Lower lobe of right lung (tissue), 2 donors: Measurements from ENCODE around the gene TOP2A. TPM values are rescaled to one million over a fixed set of nuclear protein-coding genes. Genes with fewer than 3 reads are reported as not detected.
"Not testable (repeated sequence)": the region's sequence is repeated elsewhere in the genome, so short reads cannot be mapped to it uniquely, and the experiment has no call there.

Experiments used
- ATAC-seq, 2 donors: fragments of 200-7000 bp; cut with Tn5 transposase; one replicate each; pipeline ENCODE4 v1.9.1; 2020 to 2022; ENCODE audit warnings: mild to moderate bottlenecking in 2 of 2, moderate library complexity in 2 of 2
- DNase-seq: peaks from one replicate; pipeline ENCODE4 v3.0.0-alpha.2; 2020
- H3K27ac ChIP-seq: fragments of 200-600 bp; one replicate; pipeline ENCODE4 v1.8.0; 2022
- H3K27me3 ChIP-seq: fragments of 200-600 bp; one replicate; pipeline ENCODE4 v1.8.0; 2022; ENCODE audit warnings: low read depth
- H3K36me3 ChIP-seq: fragments of 200-600 bp; one replicate; pipeline ENCODE4 v1.8.0; 2022; ENCODE audit warnings: mild to moderate bottlenecking
- H3K4me1 ChIP-seq: fragments of 200-600 bp; one replicate; pipeline ENCODE4 v1.8.0; 2022
- H3K4me3 ChIP-seq: fragments of 200-600 bp; one replicate; pipeline ENCODE4 v1.8.0; 2022; ENCODE audit warnings: mild to moderate bottlenecking
- H3K9me3 ChIP-seq: fragments of 200-600 bp; one replicate; pipeline ENCODE4 v1.8.0; 2022
- CTCF ChIP-seq: fragments of 200-600 bp; IDR thresholded peaks from one replicate; pipeline ENCODE4 v1.8.0; 2022; ENCODE audit warnings: antibody characterized with exemption, mild to moderate bottlenecking
- intact Hi-C: fragments of 100-400 bp; cut with DNase I; formaldehyde crosslinking; loops from one replicate; pipeline ENCODE4 v1.11.0; 2022
- total RNA-seq: library from RNA; stranded (reverse); fragmentation: NEBNext Ultra II Directional; extraction: Animal tissue kit (Norgen Biotek cat#: 25700); gene quantifications from one replicate; pipeline ENCODE4 v1.2.1, GENCODE V29; 2021
- donor health status: DM: no; HTN: yes; CAD: no; lungs with severe emphysema.

The TOP2A gene
- total RNA-seq, 1 donor from 2014 or later: 6.7 TPM

GRCh38 chr17:40419559-40420331 is 2.0 kb upstream of the TOP2A start:
- TF ChIP-seq CTCF: no peak
- ATAC-seq: peak in 1 of 2 donors; percentile 12
- Histone ChIP-seq H3K4me1 (peaks cover 29% of the 10 kb centered on the region), H3K27ac (peak overlapping the region; percentile 37), H3K4me3 (no peak overlapping the region), H3K36me3 (no peaks in the 10 kb centered on the region), H3K9me3 (no peaks in the 10 kb centered on the region), H3K27me3 (no peaks in the 10 kb centered on the region)
- intact Hi-C loops: loop anchor here (10.0 kb wide), 1 partner anchor 115 kb away; the partner anchor contains the start of gene RARA
- DNase-seq: no peak

DNA sequence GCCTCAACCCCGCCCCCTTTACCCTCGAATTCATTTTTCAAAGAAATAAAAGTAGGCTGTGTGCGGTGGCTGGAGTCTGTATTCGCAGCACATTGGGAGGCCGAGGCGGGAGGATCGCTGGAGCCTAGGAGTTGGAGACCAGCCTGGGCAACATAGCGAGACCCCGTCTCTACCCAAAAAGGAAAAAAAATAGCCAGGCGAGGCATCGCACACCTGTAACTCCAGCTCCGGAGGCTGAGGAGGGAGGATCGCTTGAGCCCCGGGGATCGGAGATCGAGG is 671 bp upstream of the TOP2A start:
- Histone ChIP-seq H3K27ac (peak overlapping the region; percentile 41), H3K36me3 (no peaks in the 10 kb centered on the region), H3K4me3 (peak overlapping the region; percentile 64), H3K9me3 (no peaks in the 10 kb centered on the region), H3K27me3 (no peaks in the 10 kb centered on the region), H3K4me1 (peaks cover 29% of the 10 kb centered on the region)
- ATAC-seq (no peak), DNase-seq (no peak)
- TF ChIP-seq CTCF: no peak
- intact Hi-C loops: loop anchor here (10.0 kb wide), 1 partner anchor 114 kb away; the partner anchor contains the start of gene RARA

DNA sequence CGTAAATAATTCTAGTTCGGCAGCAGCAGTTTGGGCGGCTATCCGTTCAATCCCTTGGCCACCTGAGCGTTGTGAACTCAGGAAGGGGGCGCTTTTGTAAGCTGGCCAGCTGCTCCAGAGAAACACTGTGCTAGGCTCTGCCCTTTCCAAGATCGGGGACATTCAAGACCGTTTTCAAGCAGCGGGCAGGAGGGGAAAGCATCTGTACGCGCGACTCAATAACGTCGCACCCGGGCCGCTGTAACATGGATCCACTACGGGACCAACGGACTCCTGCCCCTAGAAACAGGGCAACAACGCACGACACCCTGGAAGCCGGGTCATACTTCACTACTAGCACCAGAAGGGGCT is 463 bp downstream of the TOP2A start:
- Histone ChIP-seq H3K4me3 (peak overlapping the region; percentile 64), H3K27ac (no peak overlapping the region), H3K9me3 (no peaks in the 10 kb centered on the region), H3K36me3 (no peaks in the 10 kb centered on the region), H3K27me3 (no peaks in the 10 kb centered on the region), H3K4me1 (peaks cover 29% of the 10 kb centered on the region)
- TF ChIP-seq CTCF: no peak
- DNase-seq (no peak), ATAC-seq (no peak)
- intact Hi-C loops: loop anchor here (10.0 kb wide), 1 partner anchor 112 kb away; the partner anchor contains the start of gene RARA

DNA sequence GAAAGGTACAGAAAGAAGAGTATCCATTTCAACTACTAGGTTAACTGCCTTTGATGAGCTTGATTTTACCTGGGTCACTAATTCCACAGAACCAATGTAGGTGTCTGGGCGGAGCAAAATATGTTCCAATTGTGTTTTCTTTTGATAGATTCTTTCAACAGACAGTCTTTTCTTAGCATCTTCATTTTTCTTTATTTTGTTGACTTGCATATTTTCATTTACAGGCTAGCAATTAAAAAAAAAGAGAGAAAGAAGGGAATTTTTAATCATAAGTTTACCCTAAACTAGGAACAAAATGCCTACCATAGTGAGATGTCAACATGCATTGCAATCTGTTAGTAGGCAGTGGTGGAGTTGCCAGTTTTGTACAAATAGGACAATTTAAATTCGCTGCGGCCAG is 1.0 kb downstream of the TOP2A start:
- Histone ChIP-seq H3K27me3 (no peaks in the 10 kb centered on the region), H3K9me3 (no peaks in the 10 kb centered on the region), H3K27ac (no peak overlapping the region), H3K36me3 (no peaks in the 10 kb centered on the region), H3K4me1 (peaks cover 29% of the 10 kb centered on the region), H3K4me3 (no peak overlapping the region)
- ATAC-seq (no peak), DNase-seq (no peak)
- TF ChIP-seq CTCF: no peak
- intact Hi-C loops: loop anchor here (10.0 kb wide), 1 partner anchor 112 kb away; the partner anchor contains the start of gene RARA

DNA sequence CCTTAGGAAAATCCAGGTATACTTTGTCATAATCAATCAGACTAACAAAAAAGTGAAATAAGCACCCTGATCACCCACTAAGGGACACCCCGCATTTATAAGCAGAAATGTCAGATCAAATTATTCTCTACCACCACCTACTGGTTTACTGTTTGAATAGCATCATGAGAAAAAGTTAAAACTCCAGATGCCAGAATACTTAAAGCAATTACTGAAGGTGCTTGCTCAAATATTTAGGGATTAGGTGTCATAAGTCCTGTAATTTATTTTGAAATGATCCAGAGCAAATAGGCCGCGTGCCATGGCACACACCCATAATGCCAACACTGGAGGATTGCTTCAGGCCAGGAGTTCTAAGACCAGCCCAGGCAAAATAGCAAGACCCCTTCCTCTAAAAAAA is 2.3 kb downstream of the TOP2A start:
- DNase-seq (no peak), ATAC-seq (no peak)
- Histone ChIP-seq H3K4me1 (peaks cover 29% of the 10 kb centered on the region), H3K36me3 (no peaks in the 10 kb centered on the region), H3K27ac (no peak overlapping the region), H3K9me3 (no peaks in the 10 kb centered on the region), H3K27me3 (no peaks in the 10 kb centered on the region), H3K4me3 (no peak overlapping the region)
- TF ChIP-seq CTCF: peak; percentile 74
- intact Hi-C loops: loop anchor here (10.0 kb wide), 1 partner anchor 111 kb away; the partner anchor contains the start of gene RARA

- H3K4me1 ChIP-seq: peaks cover 21% of the 10 kb centered on the region
- DNase-seq, H3K36me3 ChIP-seq, H3K27me3 ChIP-seq, H3K9me3 ChIP-seq, H3K4me3 ChIP-seq, H3K27ac ChIP-seq, ATAC-seq: not testable (repeated sequence)
- intact Hi-C loops: loop anchor here (10.0 kb wide), 1 partner anchor 110 kb away; the partner anchor contains the start of gene RARA
Measured at GRCh38 chr17:40414312-40414711, 3.4 kb downstream of the TOP2A start.
